Esophagus (tissue), 2 donors: Measurements from ENCODE around the gene TXNDC12. TPM values are rescaled to one million over a fixed set of nuclear protein-coding genes. Genes with fewer than 3 reads are reported as not detected.
"Not testable (repeated sequence)": the region's sequence is repeated elsewhere in the genome, so short reads cannot be mapped to it uniquely, and the experiment has no call there.

Source experiments
- H3K27ac ChIP-seq, 2 donors: one replicate each; pipeline ENCODE4 v1.5.1; 2013; ENCODE audit warnings: low read depth in 2 of 2, mild to moderate bottlenecking in 2 of 2, inconsistent platforms in 1 of 2, low read length in 1 of 2, moderate library complexity in 1 of 2
- H3K27me3 ChIP-seq, 2 donors: one replicate each; pipeline ENCODE4 v1.6.1; 2013; ENCODE audit warnings: low read length in 2 of 2, control low read depth in 1 of 2, mild to moderate bottlenecking in 1 of 2; ENCODE audit not compliant: insufficient read depth in 2 of 2, control insufficient read depth in 1 of 2
- H3K36me3 ChIP-seq, 2 donors: one replicate each; pipeline ENCODE4 v1.6.1; 2013; ENCODE audit warnings: low read length in 1 of 2; ENCODE audit not compliant: control insufficient read depth in 2 of 2, insufficient read depth in 2 of 2
- H3K4me1 ChIP-seq, 2 donors: one replicate each; pipeline ENCODE4 v1.6.1; 2013; ENCODE audit warnings: low read length in 1 of 2; ENCODE audit not compliant: control insufficient read depth in 2 of 2, insufficient read depth in 2 of 2
- H3K4me3 ChIP-seq, 2 donors: one replicate each; pipeline ENCODE4 v1.5.1; 2013; ENCODE audit warnings: low read length in 2 of 2, mild to moderate bottlenecking in 2 of 2, low read depth in 1 of 2, moderate library complexity in 1 of 2
- H3K9me3 ChIP-seq, 2 donors: one replicate each; pipeline ENCODE4 v1.6.1; 2013; ENCODE audit warnings: mild to moderate bottlenecking in 2 of 2, low read depth in 1 of 2, low read length in 1 of 2, moderate library complexity in 1 of 2; ENCODE audit not compliant: control insufficient read depth in 2 of 2, insufficient read depth in 1 of 2
- WGBS, 2 donors: extraction: QIAGEN DNeasy Blood & Tissue Kit; methylation state at CpG; one replicate each; pipeline ENCODE4 v1.1.7; 2013; 5-methylcytosine and 5-hydroxymethylcytosine counted together
- polyA plus RNA-seq, 2 donors: library from polyadenylated mRNA; stranded (reverse); fragments of 200-250 nt; gene quantifications; one replicate each; pipeline ENCODE4 v1.2.3, GENCODE V29; 2013
- donor health status: healthy with polysubstance abuse.
- donor health status: Bipolar disorder and iron deficiency.

Gene TXNDC12
- 10 to 100 TPM in 1 of 2 donors, 1 to 10 TPM in 1; 7.1 to 14.9 TPM for polyA plus RNA-seq

GRCh38 chr1:52055066-52055865, at the start of gene TXNDC12:
Gene TXNDC12 (minus strand): TSS chr1:52055191. CDS start chr1:52055096, 95 bp downstream.
- WGBS, 2 donors, result 0 to 1% methylated on average over 45 of the region's 45 CpGs
- Histone ChIP-seq H3K36me3 (peaks cover 0 to 5% of the 10 kb centered on the region in 2 donors), H3K4me3 (peak within 1 kb of the TSS; percentile 86 to 99), H3K4me1 (peaks cover 0 to 3% of the 10 kb centered on the region in 2 donors), H3K9me3 (no peaks in the 10 kb centered on the region), H3K27ac (peak within 1 kb of the TSS; percentile 84 to 94), H3K27me3 (no peaks in the 10 kb centered on the region)

GRCh38 chr1:52102336-52103013, 47.5 kb upstream of the TXNDC12 start:
- no peaks in the 10 kb centered on the region for H3K27me3 ChIP-seq
- 88 to 100% methylated on average over 1 of the region's 1 CpG for WGBS, 2 donors
- H3K4me1 ChIP-seq, result no peaks in the 10 kb centered on the region
- no peaks in the 10 kb centered on the region for H3K36me3 ChIP-seq
- no peaks in the 10 kb centered on the region for H3K9me3 ChIP-seq
- H3K4me3 ChIP-seq, result no peak overlapping the region
- no peak overlapping the region for H3K27ac ChIP-seq

- Histone ChIP-seq H3K4me3 (no peak overlapping the region), H3K9me3 (no peaks in the 10 kb centered on the region), H3K27me3 (no peaks in the 10 kb centered on the region), H3K27ac (no peak overlapping the region), H3K36me3 (no peaks in the 10 kb centered on the region), H3K4me1 (no peaks in the 10 kb centered on the region)
- WGBS, 2 donors, result 41 to 47% methylated on average over 8 of the region's 8 CpGs
Observed at GRCh38 chr1:52098139-52098871, 43.3 kb upstream of the TXNDC12 start.

GRCh38 chr1:52096216-52096615, 41.2 kb upstream of the TXNDC12 start:
- Histone ChIP-seq H3K4me3 (no peak overlapping the region), H3K4me1 (no peaks in the 10 kb centered on the region)
- WGBS, 2 donors, result 66 to 71% methylated on average over 8 of the region's 8 CpGs

GRCh38 chr1:52094300-52094699, 39.3 kb upstream of the TXNDC12 start:
- H3K27ac ChIP-seq, H3K27me3 ChIP-seq, H3K4me1 ChIP-seq, H3K9me3 ChIP-seq, H3K4me3 ChIP-seq, H3K36me3 ChIP-seq: not testable (repeated sequence)
- 92 to 93% methylated on average over 7 of the region's 7 CpGs for WGBS, 2 donors

More at GRCh38 chr1:52096216-52096615, 41.2 kb upstream of the TXNDC12 start:
- H3K36me3 ChIP-seq, result no peaks in the 10 kb centered on the region
- H3K9me3 ChIP-seq, result no peaks in the 10 kb centered on the region
- no peaks in the 10 kb centered on the region for H3K27me3 ChIP-seq
- H3K27ac ChIP-seq, result no peak overlapping the region

- H3K27me3 ChIP-seq, H3K4me1 ChIP-seq, H3K27ac ChIP-seq, H3K36me3 ChIP-seq, H3K4me3 ChIP-seq, H3K9me3 ChIP-seq: not testable (repeated sequence)
Observed at GRCh38 chr1:52087892-52088291, 32.9 kb upstream of the TXNDC12 start.

GRCh38 chr1:52080014-52080415, 25.0 kb upstream of the TXNDC12 start:
- WGBS, 2 donors, result 66 to 81% methylated on average over 3 of the region's 3 CpGs
- H3K36me3 ChIP-seq, result peaks cover 0 to 2% of the 10 kb centered on the region in 2 donors
- no peak overlapping the region for H3K27ac ChIP-seq
- H3K4me1 ChIP-seq, result no peaks in the 10 kb centered on the region
- H3K4me3 ChIP-seq, result no peak overlapping the region
- no peaks in the 10 kb centered on the region for H3K27me3 ChIP-seq
- H3K9me3 ChIP-seq, result no peaks in the 10 kb centered on the region

- not testable (repeated sequence) for H3K36me3 ChIP-seq, H3K27ac ChIP-seq, H3K4me3 ChIP-seq, H3K9me3 ChIP-seq, H3K4me1 ChIP-seq, H3K27me3 ChIP-seq
- 96 to 97% methylated on average over 6 of the region's 6 CpGs for WGBS, 2 donors
Observed at GRCh38 chr1:52077277-52077676, 22.3 kb upstream of the TXNDC12 start.

GRCh38 chr1:52072291-52072690, 17.3 kb upstream of the TXNDC12 start:
- no peaks in the 10 kb centered on the region for H3K9me3 ChIP-seq
- no peaks in the 10 kb centered on the region for H3K36me3 ChIP-seq
- H3K27ac ChIP-seq, result no peak overlapping the region
- H3K4me3 ChIP-seq, result no peak overlapping the region
- 80 to 85% methylated on average over 6 of the region's 6 CpGs for WGBS, 2 donors
- no peaks in the 10 kb centered on the region for H3K27me3 ChIP-seq
- H3K4me1 ChIP-seq, result no peaks in the 10 kb centered on the region
